HL-60 (cell line): Measurements from ENCODE around the gene COL23A1.

Experiments used
- POLR2AphosphoS5 ChIP-seq: IDR thresholded peaks from 2 replicates; pipeline ENCODE4 v1.6.1; 2012; ENCODE audit warnings: low read depth
- SPI1 ChIP-seq: IDR thresholded peaks from 2 replicates; pipeline ENCODE4 v1.6.1; 2012; ENCODE audit warnings: low read depth, mild to moderate bottlenecking, borderline replicate concordance
- TF ChIP-seq, protein P1 (sequence below): IDR thresholded peaks from one replicate; pipeline ENCODE4 v1.5.1; 2011; ENCODE audit warnings: low read length, control low read depth, inconsistent platforms; ENCODE audit not compliant: insufficient read depth
- TF ChIP-seq, protein P2 (sequence below): IDR thresholded peaks from 2 replicates; pipeline ENCODE4 v1.6.1; 2012; ENCODE audit warnings: low read depth; ENCODE audit not compliant: insufficient replicate concordance

DNA sequence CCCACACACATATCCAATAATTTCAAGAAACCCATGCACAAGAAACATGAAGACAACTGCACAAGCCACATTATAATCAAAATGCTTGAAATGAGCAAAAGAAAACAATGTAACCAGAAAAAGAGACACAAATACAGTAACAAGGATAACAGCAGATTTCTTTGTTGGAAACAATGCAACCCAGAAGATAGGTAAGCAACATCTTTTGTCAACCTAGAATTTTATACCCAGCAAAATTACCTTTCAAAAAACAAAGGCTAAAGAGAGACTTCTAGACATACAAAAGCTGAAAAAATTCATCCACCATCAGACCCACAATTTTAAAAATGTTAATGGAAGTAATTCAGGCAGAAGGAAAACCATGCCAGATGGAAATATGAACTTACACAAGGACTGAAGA, 5.0 kb upstream of the COL23A1 start:
- TF ChIP-seq, protein P1, sequence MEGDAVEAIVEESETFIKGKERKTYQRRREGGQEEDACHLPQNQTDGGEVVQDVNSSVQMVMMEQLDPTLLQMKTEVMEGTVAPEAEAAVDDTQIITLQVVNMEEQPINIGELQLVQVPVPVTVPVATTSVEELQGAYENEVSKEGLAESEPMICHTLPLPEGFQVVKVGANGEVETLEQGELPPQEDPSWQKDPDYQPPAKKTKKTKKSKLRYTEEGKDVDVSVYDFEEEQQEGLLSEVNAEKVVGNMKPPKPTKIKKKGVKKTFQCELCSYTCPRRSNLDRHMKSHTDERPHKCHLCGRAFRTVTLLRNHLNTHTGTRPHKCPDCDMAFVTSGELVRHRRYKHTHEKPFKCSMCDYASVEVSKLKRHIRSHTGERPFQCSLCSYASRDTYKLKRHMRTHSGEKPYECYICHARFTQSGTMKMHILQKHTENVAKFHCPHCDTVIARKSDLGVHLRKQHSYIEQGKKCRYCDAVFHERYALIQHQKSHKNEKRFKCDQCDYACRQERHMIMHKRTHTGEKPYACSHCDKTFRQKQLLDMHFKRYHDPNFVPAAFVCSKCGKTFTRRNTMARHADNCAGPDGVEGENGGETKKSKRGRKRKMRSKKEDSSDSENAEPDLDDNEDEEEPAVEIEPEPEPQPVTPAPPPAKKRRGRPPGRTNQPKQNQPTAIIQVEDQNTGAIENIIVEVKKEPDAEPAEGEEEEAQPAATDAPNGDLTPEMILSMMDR, result no peak
- no peak for TF ChIP-seq POLR2AphosphoS5
- TF ChIP-seq SPI1, result no peak
- TF ChIP-seq, protein P2, sequence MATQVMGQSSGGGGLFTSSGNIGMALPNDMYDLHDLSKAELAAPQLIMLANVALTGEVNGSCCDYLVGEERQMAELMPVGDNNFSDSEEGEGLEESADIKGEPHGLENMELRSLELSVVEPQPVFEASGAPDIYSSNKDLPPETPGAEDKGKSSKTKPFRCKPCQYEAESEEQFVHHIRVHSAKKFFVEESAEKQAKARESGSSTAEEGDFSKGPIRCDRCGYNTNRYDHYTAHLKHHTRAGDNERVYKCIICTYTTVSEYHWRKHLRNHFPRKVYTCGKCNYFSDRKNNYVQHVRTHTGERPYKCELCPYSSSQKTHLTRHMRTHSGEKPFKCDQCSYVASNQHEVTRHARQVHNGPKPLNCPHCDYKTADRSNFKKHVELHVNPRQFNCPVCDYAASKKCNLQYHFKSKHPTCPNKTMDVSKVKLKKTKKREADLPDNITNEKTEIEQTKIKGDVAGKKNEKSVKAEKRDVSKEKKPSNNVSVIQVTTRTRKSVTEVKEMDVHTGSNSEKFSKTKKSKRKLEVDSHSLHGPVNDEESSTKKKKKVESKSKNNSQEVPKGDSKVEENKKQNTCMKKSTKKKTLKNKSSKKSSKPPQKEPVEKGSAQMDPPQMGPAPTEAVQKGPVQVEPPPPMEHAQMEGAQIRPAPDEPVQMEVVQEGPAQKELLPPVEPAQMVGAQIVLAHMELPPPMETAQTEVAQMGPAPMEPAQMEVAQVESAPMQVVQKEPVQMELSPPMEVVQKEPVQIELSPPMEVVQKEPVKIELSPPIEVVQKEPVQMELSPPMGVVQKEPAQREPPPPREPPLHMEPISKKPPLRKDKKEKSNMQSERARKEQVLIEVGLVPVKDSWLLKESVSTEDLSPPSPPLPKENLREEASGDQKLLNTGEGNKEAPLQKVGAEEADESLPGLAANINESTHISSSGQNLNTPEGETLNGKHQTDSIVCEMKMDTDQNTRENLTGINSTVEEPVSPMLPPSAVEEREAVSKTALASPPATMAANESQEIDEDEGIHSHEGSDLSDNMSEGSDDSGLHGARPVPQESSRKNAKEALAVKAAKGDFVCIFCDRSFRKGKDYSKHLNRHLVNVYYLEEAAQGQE, result no peak
